Vagina (tissue), 2 donors: ENCODE data around the gene UTS2R. TPM values are rescaled to one million over a fixed set of nuclear protein-coding genes. Genes with fewer than 3 reads are reported as not detected.

ENCODE experiments used
- DNase-seq, 2 donors: peaks; one replicate each; pipeline ENCODE4 v3.0.0-alpha.2; 2017; ENCODE audit errors: extremely low spot score in 2 of 2
- H3K27ac ChIP-seq: fragments of 200-600 bp; sonication (generic); one replicate; pipeline ENCODE4 v1.5.1; 2019
- H3K27me3 ChIP-seq: fragments of 200-600 bp; sonication (generic); one replicate; pipeline ENCODE4 v1.5.1; 2019
- H3K36me3 ChIP-seq, 2 donors: fragments of 200-600 bp; sonication (generic); one replicate each; pipeline ENCODE4 v1.5.1; 2017 to 2019
- H3K4me1 ChIP-seq: fragments of 200-600 bp; sonication (generic); one replicate; pipeline ENCODE4 v1.5.1; 2019
- H3K4me3 ChIP-seq, 2 donors: fragments of 200-600 bp; sonication (generic); 1 replicate in 1 of 2; 2 replicates in 1 of 2; pipeline ENCODE4 v1.5.1; 2016 to 2019
- H3K9me3 ChIP-seq: fragments of 200-600 bp; sonication (generic); one replicate; pipeline ENCODE4 v1.5.1; 2019
- POLR2A ChIP-seq, 2 donors: fragments of 450-650 bp; IDR thresholded peaks; one replicate each; pipeline ENCODE4 v1.6.1; 2017; ENCODE audit warnings: antibody characterized with exemption in 2 of 2, mild to moderate bottlenecking in 2 of 2, moderate library complexity in 2 of 2
- POLR2AphosphoS5 ChIP-seq, 2 donors: sonication (generic); formaldehyde crosslinking; IDR thresholded peaks; one replicate each; pipeline ENCODE4 v1.9.0; 2017; ENCODE audit warnings: antibody characterized with exemption in 2 of 2, mild to moderate bottlenecking in 2 of 2, low read depth in 1 of 2; ENCODE audit not compliant: insufficient read depth in 1 of 2
- intact Hi-C: fragments of 100-400 bp; cut with DNase I; formaldehyde crosslinking; loops from one replicate; pipeline ENCODE4 v1.15.1; 2023
- total RNA-seq: library from RNA; depleted of rRNA; stranded (reverse); fragments of >200 nt; gene quantifications from one replicate; pipeline ENCODE4 v1.2.3, GENCODE V29; 2016
- TF ChIP-seq, protein P1 (sequence below), 3 experiments: fragments of 450-650 bp in 2 of 3; fragments of 200-600 bp in 1 of 3; sonication (generic) in 1 of 3; IDR thresholded peaks; one replicate each; pipeline ENCODE4 v1.5.1; 2017 to 2019; ENCODE audit warnings: antibody characterized with exemption in 3 of 3, mild to moderate bottlenecking in 2 of 3, moderate library complexity in 2 of 3

UTS2R gene
- total RNA-seq, 1 donor from 2014 or later = not detected

DNA sequence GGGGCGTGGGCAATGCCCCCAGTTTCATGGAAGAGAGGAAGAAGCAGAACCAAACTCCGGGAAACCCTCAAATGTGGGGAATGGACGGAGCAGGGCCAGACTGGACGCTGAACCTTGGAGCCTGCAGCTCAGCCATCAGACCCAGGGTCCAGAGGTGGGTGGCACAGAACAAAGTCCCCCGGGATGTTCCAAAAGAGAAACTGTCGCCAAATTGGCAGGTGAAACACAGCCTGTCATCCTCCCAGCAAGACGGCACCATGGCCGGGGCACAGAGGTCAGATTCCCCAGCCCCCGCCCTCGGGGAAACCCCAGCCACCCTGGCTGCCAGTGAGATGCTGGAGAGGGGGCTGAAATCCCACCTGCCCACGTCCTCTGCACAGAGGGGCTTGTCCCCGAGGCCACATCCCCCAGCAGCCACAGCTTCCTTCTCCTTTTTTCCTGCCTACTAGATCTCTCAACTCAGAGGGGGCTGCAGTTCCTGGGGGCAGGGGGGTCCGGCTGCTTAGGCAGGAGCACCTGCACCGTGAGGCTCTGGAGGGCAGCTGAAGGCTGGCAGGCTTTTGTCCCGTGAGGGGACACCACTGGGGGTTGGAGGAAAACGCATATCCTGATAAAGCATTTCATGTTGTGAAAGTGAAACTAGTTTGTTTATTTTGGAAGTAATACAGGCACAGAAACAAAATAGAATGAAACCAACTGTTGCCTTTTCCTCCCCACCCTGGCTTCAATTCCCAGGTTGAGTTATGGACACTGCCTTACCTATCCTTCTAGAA lies 36.8 kb upstream of the UTS2R start:
- DNase-seq = no peak
- Histone ChIP-seq H3K36me3 (no peaks in the 10 kb centered on the region), H3K27me3 (no peaks in the 10 kb centered on the region), H3K9me3 (no peaks in the 10 kb centered on the region), H3K27ac (peak overlapping the region; percentile 74), H3K4me3 (peak overlapping the region; percentile 65 to 80), H3K4me1 (peaks cover 65% of the 10 kb centered on the region)
- intact Hi-C loops = no loop called here
- TF ChIP-seq POLR2AphosphoS5 (IDR thresholded peaks at IDR 0.05; ENCODE audit: insufficient read depth in 1 of 2, low read depth in 1 of 2) (peak; percentile 48 to 55), POLR2A (IDR thresholded peaks at IDR 0.05) (no peak)

DNA sequence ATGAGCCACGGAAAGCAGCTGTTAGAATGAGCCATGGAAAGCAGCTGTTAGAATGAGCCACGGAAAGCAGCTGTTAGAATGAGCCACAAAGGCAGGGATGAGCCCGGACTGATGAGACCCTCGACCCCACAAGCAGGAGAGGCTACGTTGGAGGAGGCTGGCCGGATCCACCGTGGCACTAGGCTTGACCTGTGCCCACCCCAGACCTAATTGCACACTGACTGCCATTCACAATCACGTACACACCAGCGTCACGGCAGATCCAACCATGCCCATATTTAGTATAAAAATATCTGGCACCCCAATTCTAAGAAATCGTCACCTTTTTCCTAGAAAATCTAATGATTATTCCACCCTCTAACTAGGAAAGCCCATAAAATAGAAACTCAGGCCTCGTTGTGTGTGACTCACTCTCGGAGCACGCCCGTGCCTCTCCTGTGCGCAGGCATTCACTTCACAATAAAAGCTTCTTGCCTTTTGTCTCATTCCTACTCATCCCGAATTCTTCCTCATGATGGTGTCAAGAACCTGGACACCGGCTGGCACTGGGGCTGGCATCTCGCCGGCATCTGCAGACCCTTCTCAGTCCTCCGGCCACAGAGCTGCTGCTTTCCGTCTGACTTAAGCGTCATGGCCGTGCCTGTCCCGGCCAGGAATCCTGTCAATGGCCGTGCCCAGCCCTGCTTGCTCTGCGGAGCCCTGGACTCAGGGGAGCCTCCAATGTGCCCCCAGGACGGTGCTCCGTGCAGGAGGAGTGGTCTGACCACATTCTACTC lies 32.5 kb upstream of the UTS2R start:
- peak overlapping the region; percentile 81 for H3K27ac ChIP-seq
- H3K27me3 ChIP-seq = no peaks in the 10 kb centered on the region
- H3K36me3 ChIP-seq = no peaks in the 10 kb centered on the region
- H3K4me1 ChIP-seq = peaks cover 30% of the 10 kb centered on the region
- no peak for DNase-seq
- H3K9me3 ChIP-seq = no peaks in the 10 kb centered on the region
- TF ChIP-seq, protein P1, sequence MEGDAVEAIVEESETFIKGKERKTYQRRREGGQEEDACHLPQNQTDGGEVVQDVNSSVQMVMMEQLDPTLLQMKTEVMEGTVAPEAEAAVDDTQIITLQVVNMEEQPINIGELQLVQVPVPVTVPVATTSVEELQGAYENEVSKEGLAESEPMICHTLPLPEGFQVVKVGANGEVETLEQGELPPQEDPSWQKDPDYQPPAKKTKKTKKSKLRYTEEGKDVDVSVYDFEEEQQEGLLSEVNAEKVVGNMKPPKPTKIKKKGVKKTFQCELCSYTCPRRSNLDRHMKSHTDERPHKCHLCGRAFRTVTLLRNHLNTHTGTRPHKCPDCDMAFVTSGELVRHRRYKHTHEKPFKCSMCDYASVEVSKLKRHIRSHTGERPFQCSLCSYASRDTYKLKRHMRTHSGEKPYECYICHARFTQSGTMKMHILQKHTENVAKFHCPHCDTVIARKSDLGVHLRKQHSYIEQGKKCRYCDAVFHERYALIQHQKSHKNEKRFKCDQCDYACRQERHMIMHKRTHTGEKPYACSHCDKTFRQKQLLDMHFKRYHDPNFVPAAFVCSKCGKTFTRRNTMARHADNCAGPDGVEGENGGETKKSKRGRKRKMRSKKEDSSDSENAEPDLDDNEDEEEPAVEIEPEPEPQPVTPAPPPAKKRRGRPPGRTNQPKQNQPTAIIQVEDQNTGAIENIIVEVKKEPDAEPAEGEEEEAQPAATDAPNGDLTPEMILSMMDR (IDR thresholded peaks at IDR 0.05) = no peak
- peak; percentile 70 to 96 for TF ChIP-seq POLR2AphosphoS5 (IDR thresholded peaks at IDR 0.05; ENCODE audit: insufficient read depth in 1 of 2, low read depth in 1 of 2)
- TF ChIP-seq POLR2A (IDR thresholded peaks at IDR 0.05) = no peak
- peak overlapping the region; percentile 36 to 52 for H3K4me3 ChIP-seq
- intact Hi-C loops = no loop called here

DNA sequence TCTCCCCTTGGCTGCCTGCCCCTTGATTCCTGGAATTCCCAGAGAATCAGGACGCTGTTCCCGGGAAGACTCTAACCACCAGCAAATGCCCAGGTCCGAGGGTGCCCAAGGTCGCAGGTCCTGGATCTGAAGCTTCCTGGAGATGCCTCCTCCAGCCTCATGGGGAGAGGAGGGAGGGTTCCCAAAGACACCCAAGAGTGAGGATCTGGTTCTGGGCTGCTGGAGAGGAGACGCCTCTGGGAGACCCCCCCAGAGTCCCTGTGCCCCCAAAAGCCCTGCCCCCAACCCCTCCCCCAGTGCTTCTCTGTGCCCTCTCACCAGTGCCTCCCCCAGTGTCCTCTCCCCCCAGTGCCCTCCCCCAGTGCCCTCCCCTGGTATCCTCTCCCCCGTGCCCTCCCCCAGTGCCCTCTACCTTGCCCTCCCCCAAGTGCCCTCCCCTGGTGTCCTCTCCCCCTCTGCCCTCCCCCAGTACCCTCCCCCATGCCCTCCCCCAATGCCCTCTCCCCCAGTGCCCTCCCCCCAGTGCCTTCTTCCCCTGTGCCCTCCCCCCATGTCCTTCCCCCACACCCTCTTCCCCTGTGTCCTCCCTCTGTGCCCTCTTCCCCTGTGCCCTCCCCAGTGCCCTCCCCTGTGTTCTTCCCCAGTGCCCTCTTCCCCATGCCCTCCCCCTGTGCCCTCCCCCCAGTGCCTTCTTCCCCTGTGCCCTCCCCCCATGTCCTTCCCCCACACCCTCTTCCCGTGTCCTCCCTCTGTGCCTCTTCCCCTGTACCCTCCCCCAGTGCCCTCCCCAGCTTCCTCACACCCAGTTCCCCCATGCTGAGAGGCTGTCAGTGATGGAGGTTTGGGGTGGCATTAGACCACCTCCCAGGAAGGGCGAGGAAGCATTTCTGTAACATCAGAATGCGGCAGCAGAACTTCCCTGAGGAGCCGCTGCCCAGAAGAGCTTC lies 31.7 kb upstream of the UTS2R start:
- H3K36me3 ChIP-seq = no peaks in the 10 kb centered on the region
- H3K4me3 ChIP-seq = peak overlapping the region; percentile 36 to 52
- TF ChIP-seq POLR2AphosphoS5 (IDR thresholded peaks at IDR 0.05; ENCODE audit: insufficient read depth in 1 of 2, low read depth in 1 of 2) (no peak), POLR2A (IDR thresholded peaks at IDR 0.05) (no peak)
- TF ChIP-seq, protein P1 (IDR thresholded peaks at IDR 0.05) = no peak
- H3K4me1 ChIP-seq = peaks cover 21% of the 10 kb centered on the region
- H3K9me3 ChIP-seq = no peaks in the 10 kb centered on the region
- peak overlapping the region; percentile 81 for H3K27ac ChIP-seq
- intact Hi-C loops = loop anchor here (10.0 kb wide), 1 partner anchor 435 kb away; no protein-coding TSS in a partner anchor
- H3K27me3 ChIP-seq = no peaks in the 10 kb centered on the region
- no peak for DNase-seq

DNA sequence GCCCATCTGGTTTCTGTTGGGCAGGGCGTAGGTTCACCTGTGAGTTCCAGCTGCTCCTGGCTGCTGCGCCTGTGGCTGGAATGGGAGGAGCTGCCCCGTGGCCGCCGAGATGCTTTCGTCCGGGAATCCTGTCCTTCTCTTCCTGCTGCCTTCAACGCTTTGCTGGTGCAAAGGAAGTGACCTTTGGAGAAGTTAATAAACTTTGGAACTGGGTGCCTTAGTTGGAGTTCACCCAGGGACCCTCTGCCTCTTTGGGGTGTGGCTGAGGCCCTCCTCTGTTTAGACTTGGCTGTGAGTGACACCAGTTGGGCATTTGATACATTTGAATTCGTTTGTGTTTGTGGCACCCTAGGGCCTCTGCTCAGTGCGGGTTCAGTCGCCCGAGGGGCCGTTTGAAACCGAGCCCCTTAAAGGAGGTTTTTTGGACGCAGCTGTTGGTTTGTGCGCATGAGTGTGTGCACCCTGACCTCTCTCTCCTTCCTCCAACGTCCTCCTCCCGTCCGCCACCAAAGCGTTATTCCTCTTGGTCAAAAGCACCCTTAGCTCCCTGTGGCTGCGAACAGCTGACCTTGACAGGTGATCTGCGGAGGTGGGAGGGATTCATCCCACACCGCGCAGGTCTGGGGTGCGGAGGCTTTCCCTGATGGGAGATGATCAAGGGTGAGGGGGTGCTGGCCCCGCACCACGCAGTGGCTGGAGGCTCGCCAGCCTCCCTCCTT lies 29.0 kb upstream of the UTS2R start:
- H3K27ac ChIP-seq = no peak overlapping the region
- intact Hi-C loops = loop anchor here (10.0 kb wide), 1 partner anchor 432 kb away; no protein-coding TSS in a partner anchor
- DNase-seq = no peak
- H3K4me1 ChIP-seq = peaks cover 20% of the 10 kb centered on the region
- H3K9me3 ChIP-seq = no peaks in the 10 kb centered on the region
- no peaks in the 10 kb centered on the region for H3K36me3 ChIP-seq
- no peaks in the 10 kb centered on the region for H3K27me3 ChIP-seq
- H3K4me3 ChIP-seq = no peak overlapping the region
- no peak for TF ChIP-seq POLR2AphosphoS5 (IDR thresholded peaks at IDR 0.05; ENCODE audit: insufficient read depth in 1 of 2, low read depth in 1 of 2)
- TF ChIP-seq, protein P1 (IDR thresholded peaks at IDR 0.05) = no peak
- no peak for TF ChIP-seq POLR2A (IDR thresholded peaks at IDR 0.05)
